MM.1S (cell line): ENCODE results near the gene PLXNA4.

ENCODE experiments used
- DNase-seq: peaks from one replicate; pipeline ENCODE4 v3.0.0-alpha.2; 2015
- H2AFZ ChIP-seq: fragments of 300-600 bp; sonication (generic); 2 replicates; pipeline ENCODE4 v1.6.0; 2016; ENCODE audit warnings: antibody characterized with exemption, low read length
- H3F3A ChIP-seq: fragments of 300-600 bp; sonication (generic); 2 replicates; pipeline ENCODE4 v1.6.1; 2016; ENCODE audit warnings: mild to moderate bottlenecking, antibody characterized with exemption, low read length, moderate library complexity, mixed read lengths; ENCODE audit not compliant: insufficient read depth
- H3K27ac ChIP-seq: fragments of 300-600 bp; sonication (generic); 2 replicates; pipeline ENCODE4 v1.5.1; 2016; ENCODE audit warnings: mild to moderate bottlenecking, low read length
- H3K27me3 ChIP-seq: fragments of 300-600 bp; sonication (generic); replicated peaks from 2 replicates; pipeline ENCODE4 v1.6.0; 2016; ENCODE audit warnings: low read length; ENCODE audit not compliant: insufficient read depth
- H3K36me3 ChIP-seq: fragments of 300-600 bp; sonication (generic); replicated peaks from 2 replicates; pipeline ENCODE4 v1.6.1; 2016; ENCODE audit warnings: mild to moderate bottlenecking, low read length, mixed read lengths; ENCODE audit not compliant: insufficient read depth
- H3K4me1 ChIP-seq: fragments of 300-600 bp; sonication (generic); 2 replicates; pipeline ENCODE4 v1.6.1; 2016; ENCODE audit warnings: low read length, mixed read lengths
- H3K4me2 ChIP-seq: fragments of 300-600 bp; sonication (generic); 2 replicates; pipeline ENCODE4 v1.6.0; 2016; ENCODE audit warnings: low read depth, low read length
- H3K4me3 ChIP-seq: fragments of 300-600 bp; sonication (generic); 2 replicates; pipeline ENCODE4 v1.5.1; 2016; ENCODE audit warnings: low read length, mixed read lengths
- H3K79me2 ChIP-seq: fragments of 300-600 bp; sonication (generic); 2 replicates; pipeline ENCODE4 v1.6.1; 2016; ENCODE audit warnings: mixed run types, low read length, mixed read lengths
- H3K9ac ChIP-seq: fragments of 300-600 bp; sonication (generic); 2 replicates; pipeline ENCODE4 v1.6.1; 2016; ENCODE audit warnings: low read length, mixed read lengths
- H3K9me2 ChIP-seq: fragments of 300-600 bp; sonication (generic); replicated peaks from 2 replicates; pipeline ENCODE4 v1.6.1; 2016; ENCODE audit warnings: mild to moderate bottlenecking, low read length, mixed read lengths; ENCODE audit not compliant: insufficient read depth
- H3K9me3 ChIP-seq: fragments of 300-600 bp; sonication (generic); replicated peaks from 2 replicates; pipeline ENCODE4 v1.6.1; 2016; ENCODE audit warnings: mild to moderate bottlenecking, low read length, mixed read lengths; ENCODE audit not compliant: insufficient read depth
- H4K20me1 ChIP-seq: fragments of 300-600 bp; sonication (generic); 2 replicates; pipeline ENCODE4 v1.6.1; 2016; ENCODE audit warnings: mild to moderate bottlenecking, low read length, moderate library complexity, mixed read lengths; ENCODE audit not compliant: insufficient read depth
- CTCF ChIP-seq: fragments of 300-600 bp; sonication (generic); IDR thresholded peaks from 2 replicates; pipeline ENCODE4 v1.5.1; 2016; ENCODE audit warnings: antibody characterized with exemption, low read length, mixed read lengths
- EZH2 ChIP-seq: fragments of 300-600 bp; sonication (generic); optimal IDR thresholded peaks from 2 replicates; pipeline ENCODE3; 2017; ENCODE audit warnings: low read depth, mild to moderate bottlenecking, antibody characterized with exemption, low read length, mixed read lengths
- EZH2phosphoT487 ChIP-seq: fragments of 300-600 bp; sonication (generic); IDR thresholded peaks from 2 replicates; pipeline ENCODE4 v1.6.1; 2018; ENCODE audit warnings: antibody characterized with exemption, low read length

Gene PLXNA4

GRCh38 chr7:132428247-132428919 is 147.9 kb downstream of the PLXNA4 start:
- Histone ChIP-seq H3K4me1 (no peaks in the 10 kb centered on the region), H3K27me3 (no peaks in the 10 kb centered on the region), H3F3A (no peaks in the 10 kb centered on the region), H3K27ac (no peak overlapping the region), H2AFZ (no peak overlapping the region), H3K36me3 (no peaks in the 10 kb centered on the region), H4K20me1 (no peaks in the 10 kb centered on the region), H3K4me2 (no peak overlapping the region), H3K79me2 (no peaks in the 10 kb centered on the region), H3K9ac (no peak overlapping the region), H3K9me3 (no peaks in the 10 kb centered on the region), H3K9me2 (no peaks in the 10 kb centered on the region), H3K4me3 (no peak overlapping the region)
- TF ChIP-seq EZH2phosphoT487 (no peak), EZH2 (no peak), CTCF (no peak)
- DNase-seq, result no peak

GRCh38 chr7:132425942-132426341 is 150.3 kb downstream of the PLXNA4 start:
- Histone ChIP-seq H3K36me3 (no peaks in the 10 kb centered on the region), H3K4me2 (no peak overlapping the region), H3F3A (no peaks in the 10 kb centered on the region), H3K9me3 (no peaks in the 10 kb centered on the region), H3K9ac (no peak overlapping the region), H3K27me3 (no peaks in the 10 kb centered on the region), H2AFZ (no peak overlapping the region), H3K27ac (no peak overlapping the region), H3K79me2 (no peaks in the 10 kb centered on the region), H3K4me1 (no peaks in the 10 kb centered on the region), H3K4me3 (no peak overlapping the region), H4K20me1 (no peaks in the 10 kb centered on the region), H3K9me2 (no peaks in the 10 kb centered on the region)
- TF ChIP-seq CTCF, result no peak
- no peak for DNase-seq

GRCh38 chr7:132424821-132425724 is 151.2 kb downstream of the PLXNA4 start:
- Histone ChIP-seq H3K9ac (no peak overlapping the region), H3K27ac (no peak overlapping the region), H3K4me2 (no peak overlapping the region), H3K79me2 (no peaks in the 10 kb centered on the region), H2AFZ (no peak overlapping the region), H3K36me3 (no peaks in the 10 kb centered on the region), H3K9me3 (no peaks in the 10 kb centered on the region), H3K4me3 (no peak overlapping the region), H3K27me3 (no peaks in the 10 kb centered on the region), H3F3A (no peaks in the 10 kb centered on the region), H3K4me1 (no peaks in the 10 kb centered on the region), H3K9me2 (no peaks in the 10 kb centered on the region), H4K20me1 (no peaks in the 10 kb centered on the region)
- TF ChIP-seq EZH2, result no peak
- TF ChIP-seq CTCF, result no peak
- no peak for TF ChIP-seq EZH2phosphoT487
- DNase-seq, result no peak
